GM18499 (cell line): Measurements from ENCODE around the gene KCNJ10.

Experiments used
- ATAC-seq: cut with Tn5 transposase; IDR thresholded peaks from one replicate; pipeline ENCODE4 v1.9.1; 2021; ENCODE audit warnings: moderate number of reproducible peaks; ENCODE audit not compliant: insufficient read depth, unreplicated experiment

Gene KCNJ10

GRCh38 chr1:160030657-160031364 lies 39.1 kb downstream of the KCNJ10 start:
- ATAC-seq = no peak

GRCh38 chr1:160028426-160028825 lies 41.5 kb downstream of the KCNJ10 start:
- no peak for ATAC-seq

GRCh38 chr1:160025314-160025713 lies 44.6 kb downstream of the KCNJ10 start:
- ATAC-seq = no peak

- no peak for ATAC-seq
Measured at GRCh38 chr1:160024195-160024905, 45.6 kb downstream of the KCNJ10 start.

GRCh38 chr1:160022330-160023310 lies 47.3 kb downstream of the KCNJ10 start:
- ATAC-seq = no peak

GRCh38 chr1:160021376-160022074 lies 48.4 kb downstream of the KCNJ10 start:
- ATAC-seq = no peak

- ATAC-seq = no peak
Measured at GRCh38 chr1:160020196-160020595, 49.8 kb downstream of the KCNJ10 start.

GRCh38 chr1:160018900-160019299 lies 51.1 kb downstream of the KCNJ10 start:
- no peak for ATAC-seq

- ATAC-seq = no peak
Measured at GRCh38 chr1:160018347-160018746, 51.6 kb downstream of the KCNJ10 start.

GRCh38 chr1:160017592-160017991 lies 52.4 kb downstream of the KCNJ10 start:
- ATAC-seq = no peak

- no peak for ATAC-seq
Measured at GRCh38 chr1:160011781-160012180, 58.2 kb downstream of the KCNJ10 start.

- ATAC-seq = no peak
Measured at GRCh38 chr1:160009801-160010200, 60.2 kb downstream of the KCNJ10 start.

GRCh38 chr1:160009081-160009480 lies 60.9 kb downstream of the KCNJ10 start:
- ATAC-seq = no peak

GRCh38 chr1:160007577-160008200 lies 62.3 kb downstream of the KCNJ10 start:
- no peak for ATAC-seq

- no peak for ATAC-seq
Measured at GRCh38 chr1:160006312-160006940, 63.5 kb downstream of the KCNJ10 start.

- ATAC-seq = no peak
Measured at GRCh38 chr1:160005070-160005469, 64.9 kb downstream of the KCNJ10 start.

GRCh38 chr1:160004425-160004824 lies 65.5 kb downstream of the KCNJ10 start:
- ATAC-seq = no peak

- no peak for ATAC-seq
Measured at GRCh38 chr1:160004001-160004400, 66.0 kb downstream of the KCNJ10 start.

GRCh38 chr1:160001440-160001839 lies 68.5 kb downstream of the KCNJ10 start:
- no peak for ATAC-seq
